Activated CD4-positive, alpha-beta T cell treated with anti-CD3 and anti-CD28 coated beads, Interleukin-2, amount 50 U/mL, for 4 hours (primary cell): ENCODE results near the gene EFL1.

Experiments used
- DNase-seq, 2 experiments: peaks; one replicate each; pipeline ENCODE4 v3.0.0-alpha.2; 2020

The EFL1 gene

DNA sequence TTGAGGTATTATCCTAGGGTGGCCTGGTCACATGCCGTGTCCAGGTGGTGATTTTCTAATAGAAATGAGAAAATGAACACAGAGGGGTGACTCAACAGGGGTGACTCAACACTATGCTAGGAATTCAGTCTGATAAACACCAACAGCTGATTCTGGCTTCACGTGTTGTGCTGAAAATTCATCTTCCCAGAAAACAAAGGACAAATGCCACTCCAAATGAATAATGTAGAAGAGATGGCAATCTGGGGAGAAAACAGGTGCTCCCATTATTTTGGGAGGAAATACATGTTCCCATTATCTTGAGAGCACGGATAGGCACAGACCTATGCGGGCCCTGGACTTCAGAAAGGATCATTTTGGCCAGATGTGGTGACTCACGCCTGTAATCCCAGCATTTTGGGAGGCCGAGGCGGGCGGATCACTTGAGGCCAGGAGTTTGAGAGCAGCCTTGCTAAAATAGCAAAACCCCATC is 115.5 kb downstream of the EFL1 start:
- no peak for DNase-seq

DNA sequence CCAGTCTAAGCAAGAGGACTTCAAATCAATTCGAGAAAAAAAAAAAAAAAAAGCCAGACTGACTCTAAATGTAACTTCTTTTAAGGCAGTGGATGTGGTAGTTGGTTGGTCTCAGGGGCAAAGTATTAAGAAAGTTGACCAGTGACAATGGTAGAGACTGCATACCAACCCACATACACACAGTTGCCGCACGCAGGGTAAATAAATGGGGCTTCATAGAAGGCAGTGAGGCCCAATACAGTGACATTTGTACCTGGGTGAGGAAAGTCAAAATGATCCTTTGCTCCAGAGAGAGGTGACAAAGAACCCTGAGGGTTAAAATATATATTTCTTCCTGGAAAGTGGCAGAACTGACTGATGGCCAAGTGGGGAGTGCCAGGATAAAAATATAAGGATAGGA is 116.0 kb downstream of the EFL1 start:
- DNase-seq: no peak

DNA sequence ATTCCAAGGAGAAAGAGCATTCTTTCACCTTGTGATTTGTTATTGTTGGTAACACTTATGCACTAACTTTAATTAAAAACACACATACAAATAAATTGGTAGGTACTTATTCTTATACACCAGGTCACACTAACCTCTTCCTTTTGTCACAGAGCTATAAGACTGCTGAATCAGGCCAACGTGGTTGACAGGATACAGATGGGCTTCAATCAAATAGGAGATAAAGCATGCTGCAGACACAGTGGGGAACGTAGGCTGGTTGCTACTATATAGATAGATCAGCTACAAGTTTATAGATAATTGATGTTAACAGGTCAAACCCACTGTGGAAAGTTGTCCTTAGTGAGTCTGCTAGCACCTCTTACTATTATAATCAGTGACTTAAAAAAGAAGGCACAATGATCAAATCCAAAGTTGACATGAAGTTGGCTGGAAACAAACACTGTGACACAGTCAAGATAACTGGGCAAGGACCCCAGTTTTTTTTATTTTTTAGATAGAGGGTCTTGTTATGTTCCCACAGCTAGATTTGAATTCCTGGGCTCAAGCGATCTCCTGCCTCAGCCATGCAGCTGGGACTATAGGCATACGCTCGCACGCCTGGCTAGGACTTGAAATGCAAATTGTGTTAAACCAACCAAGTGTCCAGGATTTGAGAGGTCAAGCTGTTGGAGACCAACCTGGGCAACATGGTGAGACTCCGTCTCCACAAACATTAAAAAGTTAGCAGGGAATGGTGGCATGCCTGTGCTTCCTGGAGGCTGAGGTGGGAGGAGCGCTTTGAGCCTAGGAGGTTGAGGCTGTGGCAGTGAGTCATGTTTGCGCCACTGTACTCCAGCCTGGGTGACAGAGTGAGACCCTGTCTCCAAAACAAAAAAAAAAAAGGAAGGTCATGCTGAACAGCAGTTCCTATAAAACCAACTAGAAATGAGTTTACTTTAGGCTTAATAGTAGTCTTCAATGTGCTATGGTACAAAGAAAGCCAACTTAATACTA is 118.8 kb downstream of the EFL1 start:
- DNase-seq: no peak

DNA sequence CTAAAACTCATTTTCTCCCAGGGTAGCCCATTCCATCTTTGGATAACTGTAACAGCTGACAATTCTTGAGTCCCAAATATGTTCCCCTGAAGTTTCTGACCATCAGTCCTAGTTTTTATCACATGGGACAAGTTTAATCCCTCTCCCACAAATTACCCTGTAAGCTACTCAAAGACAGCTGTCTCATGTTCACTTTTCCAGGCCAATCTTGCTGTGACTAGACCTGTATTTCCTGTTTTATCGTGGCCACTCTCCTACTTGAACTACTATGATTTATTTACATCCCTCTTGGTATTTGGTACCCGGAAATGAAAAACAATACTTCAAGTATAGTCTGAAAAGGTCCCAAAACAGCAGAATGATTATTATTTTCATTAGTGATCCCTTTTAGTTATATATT is 121.6 kb downstream of the EFL1 start:
- no peak for DNase-seq

DNA sequence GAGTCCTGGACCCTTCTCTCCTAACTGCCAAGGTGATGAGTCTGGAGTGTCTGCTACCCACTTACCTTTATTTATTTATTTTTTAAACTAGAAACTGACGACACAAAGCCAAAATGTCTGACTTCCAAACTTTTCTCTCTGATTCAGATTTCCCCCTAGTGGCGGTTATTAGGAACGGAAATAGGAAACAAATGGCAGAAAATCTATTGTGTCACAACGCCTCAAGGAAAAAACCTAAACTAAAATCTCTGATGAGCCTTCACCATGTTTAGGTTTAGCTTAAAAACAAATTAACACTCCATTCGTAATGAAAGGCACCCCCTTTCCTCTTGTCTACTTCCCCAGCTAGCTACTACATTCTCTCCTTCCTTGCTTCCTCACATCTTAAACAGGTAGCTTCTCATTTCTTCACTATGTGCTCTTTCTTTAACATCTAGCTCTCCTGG is 122.7 kb downstream of the EFL1 start:
- no peak for DNase-seq

DNA sequence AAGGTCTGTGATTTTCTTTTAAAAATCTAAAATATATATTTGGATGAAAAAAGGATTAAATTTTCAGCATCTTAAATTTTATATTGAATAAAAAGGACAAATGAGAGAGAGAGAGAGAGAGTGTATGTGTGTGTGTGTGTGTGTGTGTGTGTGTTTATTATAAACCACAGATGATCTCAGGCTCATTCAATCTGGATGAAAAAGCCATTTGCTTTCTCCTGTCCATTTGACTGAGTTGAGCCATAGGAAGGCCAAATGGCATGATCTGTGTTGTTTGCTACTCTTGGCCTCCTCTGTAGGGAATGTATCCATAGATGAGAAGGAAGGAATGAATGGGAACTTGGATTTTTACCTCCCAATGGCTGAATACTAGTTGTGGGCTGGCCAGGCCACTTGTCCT is 124.2 kb downstream of the EFL1 start:
- DNase-seq: no peak

DNA sequence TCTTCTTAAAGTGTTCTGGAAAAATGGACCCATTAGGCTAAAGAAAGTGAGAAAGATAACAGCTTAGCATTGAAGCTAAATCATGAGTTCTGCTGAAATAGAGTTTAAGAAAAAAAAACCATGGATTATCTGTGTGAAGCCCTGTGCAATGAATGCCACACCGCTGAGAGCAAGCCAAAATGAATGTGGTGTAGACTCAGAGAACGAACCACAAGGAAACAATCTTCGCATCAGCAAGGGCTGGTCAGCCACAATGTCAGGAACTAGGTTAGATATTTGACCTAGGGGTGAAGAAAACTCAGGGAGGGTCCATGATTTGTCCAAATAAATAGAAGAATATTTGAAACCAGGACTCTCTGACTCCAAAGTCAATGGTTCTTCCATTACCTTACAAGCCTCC is 125.3 kb downstream of the EFL1 start:
- DNase-seq: no peak

DNA sequence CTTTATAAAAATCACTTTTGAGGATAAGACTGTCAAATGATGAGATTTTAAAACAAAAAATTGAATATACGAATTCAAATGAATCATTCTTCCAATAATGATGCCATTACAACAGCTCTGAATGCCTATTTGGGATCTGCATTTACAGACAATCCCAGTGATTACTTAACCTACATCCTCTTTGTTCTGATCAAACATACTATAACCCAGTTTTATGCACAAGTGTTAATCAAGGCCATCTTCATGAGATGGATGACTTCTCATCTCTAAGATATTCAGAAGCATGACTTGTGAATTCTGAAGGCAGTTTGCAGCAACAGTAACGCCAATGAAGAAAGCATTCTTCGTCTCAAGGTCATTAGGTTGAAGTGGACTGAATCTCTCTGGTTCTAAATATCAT is 126.4 kb downstream of the EFL1 start:
- DNase-seq: no peak

DNA sequence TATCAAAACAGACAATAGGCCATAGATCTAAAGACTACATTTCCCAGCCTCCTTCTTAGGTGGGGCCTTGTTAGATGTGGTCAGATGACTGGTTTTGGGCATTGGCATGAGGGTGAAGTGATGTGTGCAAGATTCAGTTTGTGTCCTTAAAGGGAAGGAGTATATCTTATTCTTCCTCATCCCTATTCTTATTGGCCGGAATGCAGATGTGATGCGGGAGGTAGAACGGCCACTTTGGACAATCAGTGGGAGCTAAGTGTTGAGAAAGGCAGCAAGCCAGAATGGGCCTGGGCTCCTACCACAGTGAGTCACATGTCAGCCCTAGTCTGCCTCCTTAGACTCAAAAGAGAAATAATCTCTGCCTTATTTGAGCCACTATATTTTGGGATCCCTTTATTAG is 126.9 kb downstream of the EFL1 start:
- no peak for DNase-seq

DNA sequence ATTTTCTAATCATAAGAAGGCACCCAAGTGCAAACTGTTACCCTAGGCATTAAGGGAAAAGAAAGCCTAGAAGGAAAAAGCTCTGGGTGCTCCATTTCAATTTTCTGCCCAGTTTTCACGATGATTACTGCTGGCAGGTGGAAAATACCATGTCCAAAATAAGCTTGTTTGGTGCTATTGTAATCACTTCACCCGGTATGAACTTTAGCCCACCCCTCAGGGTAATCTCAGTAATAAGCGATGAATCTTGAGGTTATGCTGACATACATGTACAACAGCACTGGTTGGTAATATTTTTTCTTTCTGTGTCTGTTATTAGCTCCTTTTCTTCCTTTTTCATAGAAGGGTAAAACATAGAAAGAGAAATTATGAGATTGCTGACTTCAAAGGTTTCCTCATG is 128.1 kb downstream of the EFL1 start:
- no peak for DNase-seq

DNA sequence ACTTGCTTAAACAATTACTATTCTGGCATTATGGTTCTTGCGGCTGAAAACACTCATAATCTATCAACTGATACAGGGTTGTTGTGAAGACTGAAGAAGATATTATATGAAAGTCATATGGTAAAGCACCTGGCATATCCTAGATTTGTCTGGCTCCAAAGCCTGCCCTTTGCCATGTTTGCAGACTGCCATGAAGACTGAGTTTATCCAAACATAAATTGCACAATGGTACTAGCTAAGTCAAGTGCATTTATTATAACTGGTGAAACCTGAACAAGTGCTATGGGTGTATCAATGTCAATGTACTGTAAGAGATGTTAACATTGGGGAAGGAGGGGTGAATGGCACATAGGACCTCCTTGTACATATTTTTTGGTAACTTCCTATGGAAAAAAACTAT is 129.3 kb downstream of the EFL1 start:
- DNase-seq: no peak

DNA sequence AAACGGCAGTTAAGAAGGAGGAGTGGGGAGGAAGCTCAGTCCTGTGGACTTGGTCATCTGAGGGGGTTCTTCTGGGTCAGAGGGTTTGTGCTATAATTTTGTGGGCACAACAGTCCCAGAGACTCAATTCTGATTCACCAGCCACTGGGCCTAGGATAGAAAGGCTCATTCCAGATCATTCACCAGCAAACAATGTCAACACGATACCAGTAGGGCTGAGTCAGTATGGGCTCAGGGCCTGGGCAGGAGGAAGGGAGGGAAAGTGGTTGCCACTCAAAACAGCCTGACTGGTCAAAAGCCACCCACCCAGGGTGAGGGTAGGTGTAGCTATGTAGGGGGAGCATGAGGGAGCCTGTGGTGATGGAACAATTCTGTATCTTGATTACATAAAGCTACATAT is 129.8 kb downstream of the EFL1 start:
- no peak for DNase-seq

DNA sequence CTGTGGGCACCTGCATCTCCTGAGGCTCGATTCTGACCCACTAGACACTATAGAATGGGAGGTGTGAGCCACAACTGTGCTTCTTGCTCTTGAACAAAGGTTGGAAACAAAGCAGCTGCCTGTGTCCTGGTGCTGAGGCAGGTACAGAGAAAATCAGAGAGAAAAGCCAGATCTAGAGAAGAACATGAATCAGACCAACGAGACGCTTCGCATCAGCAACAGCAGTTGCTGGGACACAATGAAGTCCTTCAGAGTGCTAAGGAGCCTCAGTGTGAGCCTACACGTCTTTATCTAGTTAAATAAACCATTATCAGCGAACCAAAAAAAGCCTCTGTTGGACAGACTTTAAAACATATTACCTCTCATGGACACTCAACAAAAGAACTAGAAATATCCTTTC is 130.4 kb downstream of the EFL1 start:
- no peak for DNase-seq

DNA sequence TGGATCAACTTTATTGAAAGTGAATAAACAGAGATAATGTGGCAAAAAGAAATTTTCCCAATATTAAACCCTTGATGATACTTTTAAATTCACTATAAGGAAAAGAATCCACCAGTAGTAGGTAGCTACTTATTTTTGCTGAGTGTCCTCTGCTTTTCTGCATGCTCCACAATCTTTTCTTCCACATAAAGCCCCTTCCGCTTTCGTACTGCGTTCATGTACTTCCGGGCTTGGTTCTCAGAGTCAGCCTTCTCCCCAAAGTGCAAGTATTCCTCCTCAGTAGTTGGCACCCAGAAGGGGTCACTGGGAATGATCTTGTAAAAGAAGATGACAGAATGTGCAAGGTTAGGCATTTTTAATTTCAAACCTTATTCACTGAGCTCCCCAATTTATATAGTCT is 132.3 kb downstream of the EFL1 start:
- no peak for DNase-seq

DNA sequence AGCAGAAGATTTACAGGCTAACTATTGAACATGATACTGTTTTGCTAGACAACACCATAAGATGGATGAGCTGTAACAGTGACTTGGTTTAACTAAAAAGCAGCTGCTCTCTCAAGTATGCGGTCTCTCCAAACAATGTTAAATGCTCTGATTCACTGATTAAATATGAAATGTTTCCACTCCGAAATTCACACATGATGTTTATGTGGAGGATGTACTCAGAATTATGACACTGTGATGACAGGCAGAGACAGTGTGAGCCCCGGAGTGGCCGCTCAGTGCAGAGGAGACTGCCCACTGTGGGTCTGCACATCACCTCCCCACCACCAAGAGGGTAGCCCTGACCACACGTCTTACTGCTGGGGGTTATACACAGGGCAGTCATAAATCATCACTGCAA is 132.8 kb downstream of the EFL1 start:
- DNase-seq: no peak

DNA sequence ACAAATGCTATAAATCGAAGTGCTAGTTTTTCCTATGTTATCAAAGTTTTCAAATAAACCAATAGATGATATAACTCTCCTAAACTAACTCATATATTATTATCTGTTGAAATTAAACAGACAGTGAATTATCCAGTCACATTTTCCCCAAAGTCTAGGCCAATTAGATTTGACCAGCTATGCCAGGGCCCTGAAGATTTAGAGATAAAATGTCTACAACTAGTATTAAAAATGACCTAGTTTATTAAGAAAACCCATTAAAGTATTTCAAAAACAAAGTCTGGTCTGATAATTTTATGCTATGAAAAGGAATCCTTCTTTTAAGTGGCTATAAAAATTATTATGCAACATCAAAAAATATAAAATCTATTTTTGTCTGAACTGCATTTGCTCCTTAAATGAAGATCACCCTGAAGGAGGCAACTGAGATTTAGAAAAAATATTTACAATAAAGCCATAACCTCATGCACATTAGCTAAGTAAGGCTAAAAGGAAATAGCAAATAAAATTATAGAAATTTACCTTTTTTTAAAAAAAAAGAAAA is 133.3 kb downstream of the EFL1 start:
- DNase-seq: no peak

DNA sequence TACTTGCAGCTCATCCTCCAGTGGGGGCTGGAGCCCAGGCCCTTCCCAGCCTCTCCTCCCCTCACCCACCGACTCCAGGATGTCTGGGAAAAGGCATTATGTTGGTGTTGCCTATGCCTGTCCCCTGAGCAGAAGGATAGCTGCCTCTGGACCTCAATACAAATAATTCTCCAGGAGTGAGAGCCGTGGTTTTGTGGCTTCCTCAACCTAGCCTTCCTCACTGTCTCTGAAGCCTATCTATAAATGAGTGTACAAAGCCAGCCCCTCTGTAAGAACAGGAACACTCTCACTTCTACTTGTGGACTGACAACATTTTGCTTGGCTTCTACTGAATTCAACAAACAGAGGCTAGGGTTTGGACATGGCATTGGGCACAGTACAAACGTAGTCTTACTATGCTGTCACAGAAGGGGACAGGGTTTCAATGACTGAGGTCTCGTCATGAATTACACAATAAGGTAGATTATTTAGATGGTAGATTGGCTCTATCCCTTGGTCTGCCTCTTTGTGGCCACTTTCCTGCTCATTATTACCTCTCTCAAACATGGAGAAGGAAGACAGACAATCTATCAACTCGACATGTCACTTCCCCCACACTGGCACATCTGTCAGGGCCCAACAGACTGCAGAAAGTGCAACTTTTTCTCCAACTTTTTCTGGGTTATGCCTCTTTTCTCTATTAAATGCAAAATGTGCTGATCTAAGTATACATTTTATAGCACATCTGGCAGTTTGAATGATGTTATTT is 134.0 kb downstream of the EFL1 start:
- no peak for DNase-seq

DNA sequence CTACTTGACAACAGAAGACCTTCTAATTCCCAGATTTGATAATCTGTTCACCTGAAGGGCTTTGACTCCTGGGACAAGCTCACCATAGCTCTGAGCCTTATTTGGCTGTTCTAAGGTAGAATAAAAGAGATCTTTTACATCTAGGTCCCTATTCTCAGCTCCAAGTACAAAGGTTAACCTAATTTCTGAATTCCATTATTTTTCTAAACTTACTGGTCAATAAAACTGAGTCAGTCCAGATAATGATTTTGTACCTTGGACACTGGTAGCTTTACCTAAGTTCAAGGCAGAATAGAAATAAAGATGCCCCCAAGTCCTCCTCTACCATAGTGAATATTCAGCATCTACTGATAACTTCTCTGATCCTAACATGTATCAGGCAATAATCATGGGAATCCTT is 135.0 kb downstream of the EFL1 start:
- no peak for DNase-seq

DNA sequence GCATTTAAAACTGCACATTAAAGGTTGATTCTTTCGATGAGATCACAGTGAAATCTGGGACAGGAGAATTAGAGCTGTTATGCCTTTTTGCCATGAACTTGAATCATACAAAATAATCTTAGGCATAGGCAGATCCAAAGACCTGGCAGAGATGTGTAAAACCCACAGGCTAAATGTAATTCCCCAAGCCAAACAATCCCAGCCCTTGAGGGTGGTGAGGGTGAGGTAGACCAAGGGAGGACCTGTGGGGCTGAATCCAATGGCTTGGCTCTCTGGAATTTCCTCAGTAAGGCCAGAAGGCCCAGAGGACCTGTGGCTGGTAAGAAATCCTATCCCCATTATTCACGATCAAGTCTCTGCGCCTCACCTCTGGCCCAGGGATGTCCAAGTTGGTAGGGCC is 136.2 kb downstream of the EFL1 start:
- no peak for DNase-seq

DNA sequence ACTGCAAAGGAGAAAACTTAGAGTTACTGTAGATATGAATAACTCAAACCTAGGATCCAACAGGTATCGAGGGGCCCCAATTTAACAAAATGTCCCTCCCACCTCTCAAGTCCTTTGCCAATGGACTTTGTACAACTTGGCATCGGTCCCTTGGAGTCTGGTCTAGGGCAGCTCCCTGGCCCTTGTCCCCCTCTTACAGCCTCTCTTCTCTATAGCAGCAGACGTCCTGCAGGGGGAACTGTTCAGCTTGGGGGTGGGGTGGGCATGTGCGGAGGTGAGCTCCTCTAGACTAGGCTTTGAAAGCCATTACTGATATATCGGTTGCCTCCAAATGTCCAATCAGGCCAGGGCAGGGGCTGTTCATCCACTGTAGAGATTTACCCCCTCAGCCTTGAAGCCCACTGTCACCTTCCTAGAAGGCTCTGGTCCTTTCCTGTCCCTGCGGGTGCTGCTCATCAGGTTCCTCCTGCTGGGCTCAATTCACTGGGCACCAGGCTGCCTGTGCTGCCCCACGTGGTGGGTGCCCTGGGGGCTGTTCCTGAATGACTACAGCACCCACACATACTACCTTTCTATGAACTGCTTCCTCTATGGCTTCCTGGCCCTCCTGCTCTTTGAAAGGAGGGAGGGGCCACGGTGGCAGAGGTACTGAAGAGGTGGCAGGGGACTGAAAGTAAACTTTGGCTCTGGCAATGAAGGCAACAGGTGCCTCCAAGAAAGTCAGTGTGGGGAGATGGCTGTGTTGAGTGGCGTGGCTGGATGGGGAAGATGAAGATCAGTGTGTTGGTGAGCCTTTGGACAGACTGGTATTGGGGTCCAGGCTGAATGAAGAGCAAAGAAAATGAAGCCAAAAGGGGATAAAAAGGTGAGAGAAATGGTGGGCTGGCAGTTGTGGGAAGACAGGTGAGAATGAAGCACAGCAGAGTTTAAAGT is 137.9 kb downstream of the EFL1 start:
- no peak for DNase-seq

DNA sequence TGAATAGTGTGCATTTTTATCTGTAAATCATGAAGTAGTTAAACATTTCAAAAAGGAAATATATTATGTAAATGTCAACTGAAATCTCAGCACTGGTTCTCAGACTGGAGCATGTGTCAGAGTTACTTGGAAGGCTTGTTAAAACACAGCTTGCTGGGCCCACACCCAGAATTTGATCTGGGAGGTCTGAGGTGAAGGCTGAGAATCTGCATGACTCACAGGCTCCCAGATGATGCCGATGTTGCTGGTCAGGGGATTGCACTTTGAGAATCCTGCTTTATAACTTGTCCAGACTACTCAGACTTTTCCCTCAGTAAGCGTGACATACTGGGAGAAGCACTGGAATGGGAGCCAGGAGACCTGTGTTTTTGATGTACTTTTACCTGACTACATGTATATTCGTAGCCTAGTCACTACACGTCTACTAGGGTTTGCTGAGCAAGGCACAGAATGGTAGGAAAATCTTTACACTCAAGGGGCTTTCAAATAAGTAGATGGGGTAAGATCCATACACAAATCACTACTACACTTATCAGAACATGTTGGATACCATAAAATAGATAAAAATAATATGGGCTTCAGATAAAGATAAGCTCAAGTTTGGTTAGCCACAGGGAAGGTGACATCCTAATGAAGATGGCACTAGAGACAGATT is 139.7 kb downstream of the EFL1 start:
- DNase-seq: no peak

DNA sequence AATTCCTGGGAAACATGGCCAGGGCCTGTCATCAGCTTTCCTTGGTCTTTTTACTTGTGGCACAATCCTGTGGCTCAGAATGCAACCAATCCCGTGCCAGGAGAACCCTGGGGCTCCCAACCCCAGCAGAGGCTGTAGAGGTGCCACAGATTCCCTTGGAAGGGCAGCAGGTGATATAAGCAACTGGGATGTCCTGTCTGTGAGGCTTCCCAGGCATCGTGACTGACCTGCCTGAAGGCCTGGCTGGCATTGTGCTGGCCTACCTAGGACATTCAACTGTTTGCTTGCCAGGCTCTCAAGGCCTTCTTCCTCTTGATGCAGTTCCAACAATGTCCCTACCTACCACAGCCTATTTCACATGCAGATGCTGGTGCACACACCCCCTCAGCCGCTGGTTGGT is 144.5 kb downstream of the EFL1 start:
- no peak for DNase-seq
